ENCODE data around the gene SPTSSA.
"Not testable (repeated sequence)": the region's sequence is repeated elsewhere in the genome, so short reads cannot be mapped to it uniquely, and the experiment has no call there.

Gene SPTSSA

GRCh38 chr14:34387974-34388516 is 74.0 kb downstream of the SPTSSA start:
- no peak for DNase-seq
- no peaks in the 10 kb centered on the region for H3K9me2 ChIP-seq (replicated peaks; ENCODE audit: insufficient read depth, low read length)

GRCh38 chr14:34386865-34387485 is 75.1 kb downstream of the SPTSSA start:
- DNase-seq, result no peak
- H3K79me2 ChIP-seq (ENCODE audit: low read length), result no peaks in the 10 kb centered on the region
- H3K4me2 ChIP-seq (ENCODE audit: low read depth, low read length), result no peak overlapping the region
- TF ChIP-seq CTCF (IDR thresholded peaks at IDR 0.05; ENCODE audit: low read length), result no peak
- no peak for TF ChIP-seq EZH2 (optimal IDR thresholded peaks at IDR 0.05; ENCODE audit: low read depth, low read length)
- no peak for TF ChIP-seq EZH2phosphoT487 (IDR thresholded peaks at IDR 0.05; ENCODE audit: low read length)
- no peak overlapping the region for H2AFZ ChIP-seq (ENCODE audit: low read length)
- no peak overlapping the region for H3K27ac ChIP-seq (ENCODE audit: low read length)
- H3K9me3 ChIP-seq (replicated peaks; ENCODE audit: insufficient read depth, low read length), result no peaks in the 10 kb centered on the region
- no peak overlapping the region for H3K4me3 ChIP-seq (ENCODE audit: low read length)
- no peaks in the 10 kb centered on the region for H3K9me2 ChIP-seq (replicated peaks; ENCODE audit: insufficient read depth, low read length)
- H3K27me3 ChIP-seq (replicated peaks; ENCODE audit: insufficient read depth, low read length), result no peaks in the 10 kb centered on the region
- no peaks in the 10 kb centered on the region for H4K20me1 ChIP-seq (ENCODE audit: insufficient read depth, low read length)
- H3K9ac ChIP-seq (ENCODE audit: low read length), result no peak overlapping the region
- no peaks in the 10 kb centered on the region for H3K36me3 ChIP-seq (replicated peaks; ENCODE audit: insufficient read depth, low read length)
- H3F3A ChIP-seq (ENCODE audit: insufficient read depth, low read length), result no peaks in the 10 kb centered on the region
- no peaks in the 10 kb centered on the region for H3K4me1 ChIP-seq (ENCODE audit: low read length)

More at GRCh38 chr14:34387974-34388516, 74.0 kb downstream of the SPTSSA start:
- Histone ChIP-seq H3K4me3 (ENCODE audit: low read length) (no peak overlapping the region), H2AFZ (ENCODE audit: low read length) (no peak overlapping the region), H3K36me3 (replicated peaks; ENCODE audit: insufficient read depth, low read length) (no peaks in the 10 kb centered on the region), H3K9me3 (replicated peaks; ENCODE audit: insufficient read depth, low read length) (no peaks in the 10 kb centered on the region), H3F3A (ENCODE audit: insufficient read depth, low read length) (no peaks in the 10 kb centered on the region), H3K9ac (ENCODE audit: low read length) (no peak overlapping the region), H3K27me3 (replicated peaks; ENCODE audit: insufficient read depth, low read length) (no peaks in the 10 kb centered on the region), H3K4me1 (ENCODE audit: low read length) (no peaks in the 10 kb centered on the region), H3K4me2 (ENCODE audit: low read depth, low read length) (no peak overlapping the region), H3K27ac (ENCODE audit: low read length) (no peak overlapping the region), H4K20me1 (ENCODE audit: insufficient read depth, low read length) (no peaks in the 10 kb centered on the region), H3K79me2 (ENCODE audit: low read length) (no peaks in the 10 kb centered on the region)
- no peak for TF ChIP-seq EZH2phosphoT487 (IDR thresholded peaks at IDR 0.05; ENCODE audit: low read length)
- no peak for TF ChIP-seq CTCF (IDR thresholded peaks at IDR 0.05; ENCODE audit: low read length)
- TF ChIP-seq EZH2 (optimal IDR thresholded peaks at IDR 0.05; ENCODE audit: low read depth, low read length), result no peak

- H3F3A ChIP-seq (ENCODE audit: insufficient read depth, low read length); H3K27ac ChIP-seq (ENCODE audit: low read length); H3K79me2 ChIP-seq (ENCODE audit: low read length); H3K9ac ChIP-seq (ENCODE audit: low read length); H3K9me3 ChIP-seq (replicated peaks; ENCODE audit: insufficient read depth, low read length); DNase-seq; H4K20me1 ChIP-seq (ENCODE audit: insufficient read depth, low read length); H3K27me3 ChIP-seq (replicated peaks; ENCODE audit: insufficient read depth, low read length); H2AFZ ChIP-seq (ENCODE audit: low read length); H3K4me1 ChIP-seq (ENCODE audit: low read length); H3K4me2 ChIP-seq (ENCODE audit: low read depth, low read length); H3K36me3 ChIP-seq (replicated peaks; ENCODE audit: insufficient read depth, low read length); H3K4me3 ChIP-seq (ENCODE audit: low read length); H3K9me2 ChIP-seq (replicated peaks; ENCODE audit: insufficient read depth, low read length): not testable (repeated sequence)
Observed at GRCh38 chr14:34385881-34386280, 76.2 kb downstream of the SPTSSA start.

GRCh38 chr14:34383839-34384238 is 78.2 kb downstream of the SPTSSA start:
- Histone ChIP-seq H3K79me2 (ENCODE audit: low read length) (no peaks in the 10 kb centered on the region), H4K20me1 (ENCODE audit: insufficient read depth, low read length) (no peaks in the 10 kb centered on the region), H3K9me3 (replicated peaks; ENCODE audit: insufficient read depth, low read length) (no peaks in the 10 kb centered on the region), H3K27ac (ENCODE audit: low read length) (no peak overlapping the region), H3K27me3 (replicated peaks; ENCODE audit: insufficient read depth, low read length) (no peaks in the 10 kb centered on the region), H3K4me3 (ENCODE audit: low read length) (no peak overlapping the region), H3K36me3 (replicated peaks; ENCODE audit: insufficient read depth, low read length) (no peaks in the 10 kb centered on the region), H2AFZ (ENCODE audit: low read length) (no peak overlapping the region), H3F3A (ENCODE audit: insufficient read depth, low read length) (no peaks in the 10 kb centered on the region), H3K4me1 (ENCODE audit: low read length) (no peaks in the 10 kb centered on the region), H3K9ac (ENCODE audit: low read length) (no peak overlapping the region), H3K9me2 (replicated peaks; ENCODE audit: insufficient read depth, low read length) (no peaks in the 10 kb centered on the region), H3K4me2 (ENCODE audit: low read depth, low read length) (no peak overlapping the region)
- no peak for DNase-seq
- TF ChIP-seq EZH2 (optimal IDR thresholded peaks at IDR 0.05; ENCODE audit: low read depth, low read length) (no peak), CTCF (IDR thresholded peaks at IDR 0.05; ENCODE audit: low read length) (no peak), EZH2phosphoT487 (IDR thresholded peaks at IDR 0.05; ENCODE audit: low read length) (no peak)

All from MM.1S (cell line).